Mucosa of stomach (tissue), 1 donor: Measurements from ENCODE around the gene CLEC3B.
"Not testable (repeated sequence)": the region's sequence is repeated elsewhere in the genome, so short reads cannot be mapped to it uniquely, and the experiment has no call there.

ENCODE experiments used
- H3K27me3 ChIP-seq: one replicate; pipeline ENCODE4 v1.7.0; 2013; ENCODE audit warnings: mild to moderate bottlenecking, low read length; ENCODE audit not compliant: control insufficient read depth, insufficient read depth
- H3K36me3 ChIP-seq: one replicate; pipeline ENCODE4 v1.7.0; 2013; ENCODE audit warnings: low read length; ENCODE audit not compliant: control insufficient read depth, insufficient read depth
- H3K4me1 ChIP-seq: one replicate; pipeline ENCODE4 v1.7.0; 2013; ENCODE audit warnings: mild to moderate bottlenecking, low read length; ENCODE audit not compliant: control insufficient read depth, insufficient read depth
- H3K4me3 ChIP-seq: one replicate; pipeline ENCODE4 v1.7.0; 2013; ENCODE audit warnings: low read length
- H3K9ac ChIP-seq: one replicate; pipeline ENCODE4 v1.7.0; 2013; ENCODE audit warnings: mild to moderate bottlenecking, low read length, moderate library complexity
- H3K9me3 ChIP-seq: one replicate; pipeline ENCODE4 v1.7.0; 2013; ENCODE audit warnings: mild to moderate bottlenecking, low read length, moderate library complexity; ENCODE audit not compliant: control insufficient read depth
- donor health status: Pancreatic carcinoma.

Gene CLEC3B

DNA sequence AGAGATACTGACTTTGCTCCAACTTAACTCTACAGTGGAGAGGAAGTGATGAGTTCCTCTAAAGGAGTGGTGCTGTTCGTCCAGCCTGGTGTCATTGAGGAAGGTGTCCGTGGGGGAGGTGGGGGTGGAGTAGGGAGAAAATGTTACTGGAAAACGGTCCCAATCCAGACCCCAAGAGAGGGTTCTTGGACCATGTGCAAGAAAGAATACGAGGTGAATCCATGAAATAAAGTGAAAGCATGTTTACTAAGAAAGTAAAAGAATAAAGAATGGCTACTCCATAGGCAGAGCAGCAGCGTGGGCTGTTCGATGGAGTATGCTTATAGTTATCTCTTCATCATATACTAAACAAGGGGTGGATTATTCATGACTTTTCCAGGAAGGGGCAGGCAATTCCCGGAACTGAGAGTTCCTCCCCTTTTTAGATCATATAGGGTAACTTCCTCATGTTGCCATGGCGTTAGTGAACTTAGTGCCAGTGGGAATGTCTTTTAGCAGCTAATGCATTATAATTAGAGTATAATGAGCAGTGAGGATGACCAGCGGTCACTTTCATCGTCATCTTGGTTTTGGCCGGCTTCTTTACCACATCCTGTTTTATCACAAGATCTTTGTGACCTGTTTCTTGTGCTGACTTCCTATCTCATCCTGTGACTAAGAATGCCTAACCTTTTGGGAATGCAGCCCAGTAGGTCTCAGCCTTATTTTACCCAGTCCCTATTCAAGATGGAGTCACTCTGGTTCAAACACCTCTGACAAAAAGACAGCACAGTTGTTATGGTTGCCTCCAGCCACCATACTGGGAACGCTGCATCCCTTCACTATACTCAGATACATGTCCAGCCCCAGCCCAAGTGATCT, 38.6 kb downstream of the CLEC3B start:
- no peak overlapping the region for H3K4me3 ChIP-seq
- peaks cover 13% of the 10 kb centered on the region for H3K4me1 ChIP-seq
- H3K36me3 ChIP-seq, result no peaks in the 10 kb centered on the region

DNA sequence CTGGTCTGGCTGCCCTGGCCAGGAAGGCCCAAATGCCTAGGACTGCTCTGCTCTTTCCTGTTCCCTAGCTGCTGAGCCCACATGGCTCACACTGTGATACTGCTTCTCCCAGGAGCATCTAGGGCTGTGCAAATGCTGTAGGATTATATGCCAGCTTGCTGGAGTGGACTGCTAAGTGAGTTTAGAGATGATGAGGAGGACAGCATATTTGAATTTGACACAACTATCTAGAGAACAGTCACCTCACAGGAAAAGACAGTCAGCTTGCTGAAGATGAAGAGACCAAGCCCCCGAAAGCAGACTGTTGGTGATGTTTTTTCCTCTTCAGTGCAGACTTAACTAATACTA, 39.2 kb downstream of the CLEC3B start:
- Histone ChIP-seq H3K4me1 (peaks cover 13% of the 10 kb centered on the region), H3K9ac (no peak overlapping the region), H3K36me3 (no peaks in the 10 kb centered on the region), H3K9me3 (no peaks in the 10 kb centered on the region), H3K4me3 (no peak overlapping the region), H3K27me3 (no peaks in the 10 kb centered on the region)

More for the DNA sequence above, 38.6 kb downstream of the CLEC3B start:
- H3K9me3 ChIP-seq, result no peaks in the 10 kb centered on the region
- H3K9ac ChIP-seq, result no peak overlapping the region
- H3K27me3 ChIP-seq, result no peaks in the 10 kb centered on the region

DNA sequence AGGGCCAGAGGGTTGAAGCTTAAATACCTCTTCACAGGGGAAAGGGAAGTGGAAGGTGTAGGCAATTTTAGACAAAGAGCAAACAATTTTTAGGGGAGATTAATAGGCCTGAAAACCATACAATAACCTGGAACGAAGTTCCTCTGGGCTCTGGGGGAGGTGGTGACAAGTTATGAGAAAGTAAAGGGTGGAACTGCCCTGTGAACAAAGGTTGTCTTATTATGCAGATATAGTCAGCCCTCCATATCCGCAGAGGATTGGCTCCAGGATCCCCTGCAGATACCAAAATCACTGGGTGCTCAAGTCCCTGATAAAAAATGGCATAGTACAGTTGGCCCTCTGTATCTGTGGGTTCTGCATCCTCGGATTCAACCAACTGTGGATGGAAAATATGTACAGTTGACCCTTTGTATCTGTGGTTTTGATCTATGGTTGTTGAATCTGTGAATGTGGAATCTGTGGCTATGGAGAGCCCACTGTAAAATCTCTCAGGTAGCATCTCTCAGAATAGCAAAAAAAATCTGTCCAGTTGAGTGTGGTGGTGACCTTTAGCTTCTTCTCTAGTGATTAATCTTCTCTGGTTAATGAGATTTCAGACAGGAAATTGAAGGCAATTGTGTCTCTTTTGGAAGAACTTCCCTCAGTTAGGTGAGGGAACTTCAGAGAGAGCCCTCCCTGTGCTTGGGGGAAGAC, 40.2 kb downstream of the CLEC3B start:
- H3K36me3 ChIP-seq, result no peaks in the 10 kb centered on the region
- no peak overlapping the region for H3K4me3 ChIP-seq
- no peaks in the 10 kb centered on the region for H3K9me3 ChIP-seq
- no peaks in the 10 kb centered on the region for H3K27me3 ChIP-seq
- H3K4me1 ChIP-seq, result peaks cover 13% of the 10 kb centered on the region
- H3K9ac ChIP-seq, result no peak overlapping the region

DNA sequence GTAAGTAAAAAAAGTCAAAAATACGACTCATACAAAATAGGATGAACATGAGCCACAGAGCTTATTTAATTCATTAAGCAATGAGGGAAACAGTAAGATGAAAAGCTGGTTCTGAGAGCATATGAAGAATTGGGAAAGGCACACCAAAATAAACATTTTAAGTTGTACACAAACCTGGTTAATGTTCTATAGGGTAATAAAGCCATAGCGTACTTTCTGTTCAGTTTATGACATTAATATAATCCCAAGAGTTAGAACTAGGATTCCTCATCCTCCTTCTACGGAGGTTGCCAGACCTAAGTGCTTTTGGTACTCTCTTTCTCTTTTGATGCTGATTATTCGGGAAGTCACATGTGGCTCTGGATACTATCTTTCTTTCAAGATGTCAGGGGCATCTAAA, 41.4 kb downstream of the CLEC3B start:
- Histone ChIP-seq H3K9me3 (no peaks in the 10 kb centered on the region), H3K27me3 (no peaks in the 10 kb centered on the region), H3K9ac (no peak overlapping the region), H3K4me3 (no peak overlapping the region), H3K36me3 (no peaks in the 10 kb centered on the region), H3K4me1 (peaks cover 13% of the 10 kb centered on the region)

DNA sequence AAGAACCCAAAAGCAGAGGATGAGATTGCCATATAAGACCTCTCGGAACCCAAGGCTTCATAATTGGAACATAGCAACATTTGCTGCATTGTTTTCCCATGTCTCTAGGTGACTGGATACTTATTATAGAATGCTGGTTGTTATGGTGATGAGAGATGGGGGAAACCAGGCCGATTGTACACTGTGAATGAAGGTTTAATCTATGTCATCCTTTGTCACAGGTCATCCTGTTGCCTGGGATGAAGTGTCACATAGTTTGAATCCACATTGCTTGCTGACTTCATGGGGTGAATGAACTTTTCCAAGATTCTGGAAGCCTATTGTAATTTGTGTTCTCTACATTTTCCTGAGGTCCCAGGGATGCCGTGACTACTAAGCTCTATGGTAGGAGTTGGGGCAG, 41.8 kb downstream of the CLEC3B start:
- Histone ChIP-seq H3K4me3 (no peak overlapping the region), H3K4me1 (peaks cover 13% of the 10 kb centered on the region), H3K36me3 (no peaks in the 10 kb centered on the region), H3K9ac (no peak overlapping the region), H3K27me3 (no peaks in the 10 kb centered on the region), H3K9me3 (no peaks in the 10 kb centered on the region)

DNA sequence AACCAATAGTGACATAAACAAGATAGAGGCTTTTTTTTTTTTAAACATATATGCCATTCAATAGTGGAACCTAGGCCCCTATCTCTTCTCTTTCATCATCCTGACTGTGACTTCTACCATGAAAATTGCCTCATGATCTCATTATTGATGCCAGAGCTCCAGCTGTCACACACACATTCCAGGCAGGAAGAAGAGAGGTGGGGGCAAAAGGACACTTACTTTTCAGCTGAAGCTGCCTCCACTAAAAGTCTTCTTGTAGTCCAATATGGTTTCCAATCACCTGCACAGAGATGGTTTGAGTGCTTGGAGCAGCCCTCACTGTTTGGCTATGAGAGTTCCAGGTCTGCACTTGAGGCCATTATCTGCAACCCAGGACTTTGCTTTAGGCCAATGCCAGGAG, 45.0 kb downstream of the CLEC3B start:
- H3K9ac ChIP-seq, result no peak overlapping the region
- H3K4me1 ChIP-seq, result peaks cover 3% of the 10 kb centered on the region
- H3K9me3 ChIP-seq, result no peaks in the 10 kb centered on the region
- H3K27me3 ChIP-seq, result no peaks in the 10 kb centered on the region
- no peaks in the 10 kb centered on the region for H3K36me3 ChIP-seq
- H3K4me3 ChIP-seq, result no peak overlapping the region

DNA sequence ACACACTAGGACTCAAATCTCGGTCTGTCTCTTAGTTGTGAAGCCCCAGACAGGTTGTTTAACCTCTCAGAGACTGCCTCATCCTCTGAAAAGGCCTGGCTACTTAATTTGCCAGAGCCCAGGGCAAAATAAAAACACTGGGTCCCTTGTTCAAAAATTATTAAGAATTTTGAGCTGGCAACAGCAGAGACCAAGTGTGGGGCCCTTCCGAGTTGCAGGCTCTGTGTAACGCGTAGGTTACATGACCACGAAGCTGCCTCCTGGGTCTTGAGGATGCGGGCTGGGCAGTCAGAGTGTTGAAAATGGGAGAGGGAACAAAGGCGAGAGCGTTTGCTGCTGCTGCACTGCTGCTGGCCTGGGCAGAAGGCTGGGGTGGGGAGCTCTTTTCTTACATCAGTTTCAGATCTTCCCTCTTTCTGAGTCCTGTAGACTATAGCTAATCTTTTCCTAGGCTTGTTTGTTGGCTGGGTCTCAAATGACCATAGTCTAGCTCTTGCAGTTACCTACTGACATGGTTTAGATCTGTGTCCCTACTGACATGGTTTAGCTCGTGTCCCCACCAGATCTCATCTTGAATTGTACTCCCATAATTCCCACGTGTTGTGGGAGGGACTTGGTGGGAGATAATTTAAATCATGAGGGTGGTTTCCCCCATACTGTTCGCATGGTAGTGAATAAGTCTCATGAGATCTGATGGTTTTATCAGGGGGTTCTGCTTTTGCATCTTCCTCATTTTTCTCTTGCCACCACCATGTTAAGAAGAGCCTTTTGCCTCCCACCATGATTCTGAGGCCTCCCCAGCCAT, 49.9 kb downstream of the CLEC3B start:
- no peak overlapping the region for H3K9ac ChIP-seq
- no peaks in the 10 kb centered on the region for H3K9me3 ChIP-seq
- H3K4me1 ChIP-seq, result peaks cover 11% of the 10 kb centered on the region
- H3K27me3 ChIP-seq, result no peaks in the 10 kb centered on the region
- H3K36me3 ChIP-seq, result no peaks in the 10 kb centered on the region
- no peak overlapping the region for H3K4me3 ChIP-seq

DNA sequence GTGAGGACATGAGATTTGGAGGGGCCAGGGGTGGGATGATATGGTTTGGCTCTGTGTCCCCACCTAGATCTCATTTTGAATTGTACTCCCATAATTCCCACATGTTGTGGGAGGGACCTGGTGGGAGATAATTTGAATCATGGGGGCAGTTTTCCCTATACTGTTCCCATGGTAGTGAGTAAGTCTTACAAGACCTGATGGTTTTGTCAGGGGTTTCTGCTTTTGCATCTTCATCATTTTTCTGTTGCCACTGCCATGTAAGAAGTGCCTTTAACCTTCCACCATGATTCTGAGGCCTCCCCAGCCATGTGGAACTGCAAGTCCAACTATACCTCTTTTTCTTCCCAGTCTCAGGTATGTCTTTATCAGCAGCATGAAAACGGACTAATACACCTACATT, 52.2 kb downstream of the CLEC3B start:
- H3K9ac ChIP-seq, H3K4me3 ChIP-seq, H3K27me3 ChIP-seq, H3K9me3 ChIP-seq, H3K36me3 ChIP-seq: not testable (repeated sequence)
- peaks cover 11% of the 10 kb centered on the region for H3K4me1 ChIP-seq

DNA sequence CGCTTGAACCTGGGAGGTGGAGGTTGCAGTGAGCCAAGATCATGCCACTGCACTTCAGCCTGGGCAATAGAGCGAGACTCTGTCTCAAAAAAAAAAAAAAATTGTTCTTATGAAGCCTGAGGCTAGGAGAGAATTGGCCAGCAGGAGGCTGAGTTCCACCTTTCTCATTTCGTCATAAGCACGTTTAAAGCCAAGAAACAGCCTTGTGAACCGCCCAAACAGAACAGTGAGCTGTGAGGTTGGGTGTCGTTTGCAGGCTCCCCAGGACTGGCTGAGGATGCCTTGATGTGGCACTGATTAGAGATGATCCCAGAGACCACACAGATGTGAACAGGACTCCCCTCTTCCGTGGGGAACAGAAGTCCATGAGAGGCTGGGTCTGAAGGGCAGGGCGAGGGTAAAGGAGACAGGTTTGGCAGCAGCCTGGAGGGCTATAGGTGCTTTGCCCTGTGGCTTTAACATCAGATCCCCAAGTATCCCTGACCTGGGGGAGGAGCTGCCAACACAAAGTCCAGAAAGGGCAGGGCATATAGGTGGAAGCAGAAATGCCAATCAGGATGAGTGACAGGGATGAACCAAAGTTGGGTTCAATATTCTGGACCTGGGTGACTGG, 52.9 kb downstream of the CLEC3B start:
- Histone ChIP-seq H3K36me3 (no peaks in the 10 kb centered on the region), H3K4me3 (no peak overlapping the region), H3K27me3 (no peaks in the 10 kb centered on the region), H3K4me1 (peaks cover 11% of the 10 kb centered on the region), H3K9ac (no peak overlapping the region), H3K9me3 (no peaks in the 10 kb centered on the region)

DNA sequence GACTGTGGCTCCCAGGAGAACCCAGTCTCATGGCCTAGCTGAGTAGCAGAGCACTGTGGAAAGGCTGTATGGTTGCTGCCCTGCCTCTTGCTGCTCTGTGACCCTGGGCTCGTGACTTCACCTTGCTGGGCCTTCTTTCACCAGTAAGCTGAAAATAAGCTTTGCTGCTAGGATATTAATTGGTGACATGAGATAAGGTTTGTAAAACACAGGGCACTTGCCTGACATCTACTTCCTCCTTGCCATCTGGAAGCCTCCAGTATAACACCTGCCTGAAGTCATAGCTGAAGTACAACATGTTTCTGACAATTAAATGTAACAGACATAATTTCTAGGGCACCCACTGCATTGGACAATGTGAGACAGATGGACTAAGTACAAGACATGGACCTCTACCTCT, 53.6 kb downstream of the CLEC3B start:
- Histone ChIP-seq H3K4me1 (peaks cover 11% of the 10 kb centered on the region), H3K36me3 (no peaks in the 10 kb centered on the region), H3K9me3 (no peaks in the 10 kb centered on the region), H3K4me3 (no peak overlapping the region), H3K27me3 (no peaks in the 10 kb centered on the region), H3K9ac (no peak overlapping the region)

DNA sequence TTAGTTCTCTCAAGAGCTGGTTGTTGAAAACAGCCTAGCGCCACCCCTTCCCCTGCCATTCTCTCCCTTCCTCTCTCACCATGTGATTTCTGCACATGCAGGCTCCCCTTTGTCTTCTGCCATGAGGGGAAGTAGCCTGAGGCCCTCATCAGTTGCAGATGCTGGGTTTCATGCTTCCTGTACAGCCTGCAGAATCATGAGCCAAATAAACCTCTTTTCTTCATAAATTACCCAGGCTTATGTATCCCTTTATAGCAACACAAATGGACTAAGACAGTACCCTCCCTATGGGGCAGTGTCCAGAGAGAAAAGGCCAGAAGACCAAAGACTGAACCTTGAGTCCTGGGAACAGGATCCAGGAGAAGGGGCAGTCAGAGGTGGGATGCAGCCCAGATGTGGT, 54.7 kb downstream of the CLEC3B start:
- Histone ChIP-seq H3K36me3 (peaks cover 10% of the 10 kb centered on the region), H3K9me3 (no peaks in the 10 kb centered on the region), H3K4me1 (peaks cover 11% of the 10 kb centered on the region), H3K9ac (no peak overlapping the region), H3K4me3 (no peak overlapping the region), H3K27me3 (no peaks in the 10 kb centered on the region)
